Measurements from ENCODE around the gene TMEM201. TPM values are rescaled to one million over a fixed set of nuclear protein-coding genes. Genes with fewer than 3 reads are reported as not detected.

The TMEM201 gene
- total RNA-seq, 1 donor = 8.9 TPM

DNA sequence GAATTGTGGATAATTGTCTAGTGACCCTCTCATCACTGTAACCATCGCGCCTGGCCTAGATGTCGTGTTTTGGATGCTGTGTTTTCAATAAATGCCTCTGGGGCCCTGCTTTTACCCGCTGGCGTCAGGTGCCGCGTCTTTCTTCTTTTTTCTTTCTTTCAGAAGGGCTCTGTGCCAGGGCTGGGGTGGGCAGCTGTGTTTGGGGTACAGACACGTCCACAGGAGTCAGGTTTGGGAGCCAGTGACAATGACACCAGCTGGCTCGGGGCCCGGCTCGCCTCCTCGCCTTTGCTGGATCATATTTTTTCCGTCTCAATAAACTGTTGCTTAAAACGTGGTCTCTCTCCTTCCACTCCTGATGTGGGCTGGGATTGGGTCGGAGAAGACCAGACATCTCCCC lies 16.1 kb downstream of the TMEM201 start:
- TF ChIP-seq, protein P1, sequence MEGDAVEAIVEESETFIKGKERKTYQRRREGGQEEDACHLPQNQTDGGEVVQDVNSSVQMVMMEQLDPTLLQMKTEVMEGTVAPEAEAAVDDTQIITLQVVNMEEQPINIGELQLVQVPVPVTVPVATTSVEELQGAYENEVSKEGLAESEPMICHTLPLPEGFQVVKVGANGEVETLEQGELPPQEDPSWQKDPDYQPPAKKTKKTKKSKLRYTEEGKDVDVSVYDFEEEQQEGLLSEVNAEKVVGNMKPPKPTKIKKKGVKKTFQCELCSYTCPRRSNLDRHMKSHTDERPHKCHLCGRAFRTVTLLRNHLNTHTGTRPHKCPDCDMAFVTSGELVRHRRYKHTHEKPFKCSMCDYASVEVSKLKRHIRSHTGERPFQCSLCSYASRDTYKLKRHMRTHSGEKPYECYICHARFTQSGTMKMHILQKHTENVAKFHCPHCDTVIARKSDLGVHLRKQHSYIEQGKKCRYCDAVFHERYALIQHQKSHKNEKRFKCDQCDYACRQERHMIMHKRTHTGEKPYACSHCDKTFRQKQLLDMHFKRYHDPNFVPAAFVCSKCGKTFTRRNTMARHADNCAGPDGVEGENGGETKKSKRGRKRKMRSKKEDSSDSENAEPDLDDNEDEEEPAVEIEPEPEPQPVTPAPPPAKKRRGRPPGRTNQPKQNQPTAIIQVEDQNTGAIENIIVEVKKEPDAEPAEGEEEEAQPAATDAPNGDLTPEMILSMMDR (IDR thresholded peaks at IDR 0.05; ENCODE audit: insufficient read depth, low read length) = no peak
- H3K4me3 ChIP-seq (ENCODE audit: low read depth, low read length) = no peak overlapping the region
- no peak for DNase-seq (ENCODE audit: low read depth)

DNA sequence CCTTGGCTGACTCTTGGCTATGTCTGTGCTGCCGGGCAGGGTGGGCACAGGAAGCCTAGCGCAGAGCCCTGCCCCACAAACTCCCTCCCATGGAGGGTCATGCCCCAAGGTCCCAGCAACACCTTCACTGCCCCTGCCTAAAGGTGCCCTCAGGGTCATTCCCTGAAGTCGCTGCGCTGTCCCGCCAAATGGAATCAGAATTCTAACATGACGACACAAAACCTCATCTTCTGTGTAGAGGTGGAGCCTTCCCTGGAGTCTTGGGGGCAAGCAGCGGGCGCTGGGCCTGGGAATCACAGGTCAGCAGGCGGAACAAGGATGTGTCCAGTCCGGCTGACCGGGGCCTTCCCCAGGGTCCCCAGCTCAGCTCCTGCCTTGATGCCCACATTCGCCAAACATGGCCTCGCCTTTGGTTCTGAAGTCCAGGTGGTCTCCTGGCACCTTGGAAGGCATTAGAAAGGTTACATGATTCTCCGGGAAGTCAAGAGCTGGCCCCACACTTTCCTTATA lies 17.3 kb downstream of the TMEM201 start:
- TF ChIP-seq, protein P1 (IDR thresholded peaks at IDR 0.05; ENCODE audit: insufficient read depth, low read length) = no peak
- H3K4me3 ChIP-seq (ENCODE audit: low read depth, low read length) = no peak overlapping the region
- DNase-seq (ENCODE audit: low read depth) = no peak

DNA sequence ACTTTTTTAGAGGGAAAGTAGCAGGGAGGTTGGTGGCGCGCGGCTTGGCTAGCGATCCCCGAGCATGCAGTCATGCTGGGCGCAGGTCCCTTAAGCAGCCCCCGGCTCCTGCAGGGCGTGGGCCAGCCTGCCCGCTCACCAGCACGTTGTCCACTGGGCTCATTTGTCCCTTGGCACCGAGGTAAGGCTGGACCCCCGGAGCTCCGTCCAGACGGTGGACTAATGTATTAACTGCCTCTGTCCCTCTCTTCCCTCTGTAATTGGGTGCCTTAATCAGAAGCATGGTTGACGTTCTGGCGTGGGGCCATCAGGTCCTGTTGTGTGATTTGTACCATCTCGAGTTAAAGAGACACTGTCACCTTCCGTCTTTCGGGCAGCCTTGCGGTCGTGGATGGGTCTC lies 17.7 kb downstream of the TMEM201 start:
- DNase-seq (ENCODE audit: low read depth) = no peak
- TF ChIP-seq, protein P1 (IDR thresholded peaks at IDR 0.05; ENCODE audit: insufficient read depth, low read length) = no peak
- H3K4me3 ChIP-seq (ENCODE audit: low read depth, low read length) = no peak overlapping the region

- TF ChIP-seq, protein P1 (IDR thresholded peaks at IDR 0.05; ENCODE audit: insufficient read depth, low read length) = no peak
- no peak overlapping the region for H3K4me3 ChIP-seq (ENCODE audit: low read depth, low read length)
- no peak for DNase-seq (ENCODE audit: low read depth)
Observed at GRCh38 chr1:9606948-9607347, 18.2 kb downstream of the TMEM201 start.

DNA sequence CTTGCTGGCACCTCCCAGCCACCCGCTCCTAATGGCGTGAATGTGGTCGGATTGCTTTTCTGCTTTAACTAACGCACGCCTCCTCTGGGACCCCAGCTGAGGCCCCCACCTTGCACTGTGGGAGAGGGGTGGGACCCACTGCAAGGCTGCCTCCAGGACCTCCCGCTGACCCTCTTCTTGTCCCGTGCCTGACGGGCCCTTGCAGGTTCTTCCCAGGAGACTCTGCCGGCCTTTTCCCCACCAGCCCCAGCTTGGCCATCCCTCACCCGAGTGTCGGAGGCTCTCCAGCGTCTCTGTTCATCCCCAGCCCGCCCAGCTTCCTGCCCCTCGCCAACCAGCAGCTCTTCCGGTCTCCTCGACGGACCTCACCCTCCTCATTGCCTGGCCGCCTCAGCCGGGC lies 18.6 kb downstream of the TMEM201 start:
- TF ChIP-seq, protein P1 (IDR thresholded peaks at IDR 0.05; ENCODE audit: insufficient read depth, low read length) = no peak
- no peak for DNase-seq (ENCODE audit: low read depth)
- no peak overlapping the region for H3K4me3 ChIP-seq (ENCODE audit: low read depth, low read length)

- no peak for DNase-seq (ENCODE audit: low read depth)
- no peak overlapping the region for H3K4me3 ChIP-seq (ENCODE audit: low read depth, low read length)
- TF ChIP-seq, protein P1 (IDR thresholded peaks at IDR 0.05; ENCODE audit: insufficient read depth, low read length) = no peak
Observed at GRCh38 chr1:9609998-9610397, 21.3 kb downstream of the TMEM201 start.

- DNase-seq (ENCODE audit: low read depth) = no peak
- TF ChIP-seq, protein P1 (IDR thresholded peaks at IDR 0.05; ENCODE audit: insufficient read depth, low read length) = no peak
- no peak overlapping the region for H3K4me3 ChIP-seq (ENCODE audit: low read depth, low read length)
Observed at GRCh38 chr1:9610548-9610947, 21.8 kb downstream of the TMEM201 start.
